HepG2 (cell line): ENCODE data around the gene SLC35B2. TPM values are rescaled to one million over a fixed set of nuclear protein-coding genes. Genes with fewer than 3 reads are reported as not detected.

ENCODE experiments used
- AKAP8 ChIP-seq: sonication (generic); formaldehyde crosslinking; IDR thresholded peaks from 2 replicates; pipeline ENCODE4 v1.5.1; 2020; ENCODE audit warnings: mild to moderate bottlenecking, missing genetic modification reagents
- DPF2 ChIP-seq: sonication (generic); formaldehyde crosslinking; IDR thresholded peaks from 2 replicates; pipeline ENCODE4 v1.4.0; 2020; ENCODE audit warnings: mild to moderate bottlenecking, low read depth, missing genetic modification reagents, borderline replicate concordance
- DR1 ChIP-seq: sonication (generic); formaldehyde crosslinking; IDR thresholded peaks from 2 replicates; pipeline ENCODE4 v1.8.0; 2021; ENCODE audit warnings: mild to moderate bottlenecking, missing genetic modification reagents, inconsistent platforms
- MYNN ChIP-seq: sonication (generic); formaldehyde crosslinking; IDR thresholded peaks from 2 replicates; pipeline ENCODE4 v1.4.0; 2020; ENCODE audit warnings: mild to moderate bottlenecking, low read depth, missing genetic modification reagents
- MZF1 ChIP-seq: sonication (generic); formaldehyde crosslinking; IDR thresholded peaks from 2 replicates; pipeline ENCODE4 v1.8.1; 2023; ENCODE audit warnings: mild to moderate bottlenecking, missing genetic modification reagents, borderline replicate concordance
- RNF2 ChIP-seq: fragments of 450-650 bp; conservative IDR thresholded peaks from 2 replicates; pipeline ENCODE4 v1.6.1; 2016; ENCODE audit warnings: low read depth
- SP1 ChIP-seq, 2 experiments: fragments of 450-650 bp in 1 of 2; sonication (generic) in 1 of 2; formaldehyde crosslinking in 1 of 2; IDR thresholded peaks; 2 replicates each; pipeline versions ENCODE4 v1.4.0 to v1.6.1; 2016 to 2020; ENCODE audit warnings: missing genetic modification reagents in 1 of 2
- SYNCRIP ChIP-seq: fragments of 200-400 bp; formaldehyde crosslinking; IDR thresholded peaks from 2 replicates; pipeline ENCODE4 v1.6.1; 2018; ENCODE audit warnings: mild to moderate bottlenecking, low read depth, low read length; ENCODE audit not compliant: insufficient read depth
- ZNF878 ChIP-seq: sonication (generic); formaldehyde crosslinking; IDR thresholded peaks from 2 replicates; pipeline ENCODE4 v1.8.1; 2023; ENCODE audit warnings: mild to moderate bottlenecking, missing genetic modification reagents, moderate library complexity
- polyA plus RNA-seq, 8 experiments: library from polyadenylated mRNA; depleted of rRNA in 3 of 8; stranded (reverse) in 7 of 8; unstranded in 1 of 8; fragments of >200 nt; fragmentation: Illumina TruSeq in 4 of 8; extraction: Trizol in 4 of 8; gene quantifications; 2 replicates each; pipeline versions ENCODE4 v1.2.1 to v1.2.3, GENCODE V29; 2011 to 2016; ENCODE audit warnings: low read depth in 4 of 8, missing spikeins in 1 of 8, mixed read lengths in 1 of 8; ENCODE audit not compliant: insufficient read depth in 1 of 8
- total RNA-seq, 5 experiments: library from RNA; depleted of rRNA; stranded (reverse); fragments of >200 nt; fragmentation: Illumina TruSeq; extraction: Trizol; gene quantifications; 2 replicates each; pipeline ENCODE4 v1.2.3, GENCODE V29; 2016; ENCODE audit warnings: low read depth in 1 of 5
- TF ChIP-seq, protein P1 (sequence below): sonication (generic); formaldehyde crosslinking; IDR thresholded peaks from 2 replicates; pipeline ENCODE4 v1.5.1; 2020; ENCODE audit warnings: mild to moderate bottlenecking, missing genetic modification reagents, borderline replicate concordance
- TF ChIP-seq, protein P2 (sequence below): sonication (generic); formaldehyde crosslinking; IDR thresholded peaks from 2 replicates; pipeline ENCODE4 v1.5.1; 2020; ENCODE audit warnings: mild to moderate bottlenecking, missing genetic modification reagents
- TF ChIP-seq, protein P3 (sequence below), 2 experiments: fragments of 450-650 bp in 1 of 2; sonication (generic) in 1 of 2; formaldehyde crosslinking; IDR thresholded peaks; 2 replicates each; pipeline versions ENCODE4 v1.5.0 to v1.8.0; 2020 to 2022; ENCODE audit warnings: mild to moderate bottlenecking in 1 of 2, missing genetic modification reagents in 1 of 2
- TF ChIP-seq, protein P4 (sequence below): sonication (generic); formaldehyde crosslinking; conservative IDR thresholded peaks from 2 replicates; pipeline ENCODE4 v1.4.0; 2020; ENCODE audit warnings: missing genetic modification reagents
- TF ChIP-seq, protein P5 (sequence below): sonication (generic); formaldehyde crosslinking; IDR thresholded peaks from 2 replicates; pipeline ENCODE4 v1.5.0; 2020; ENCODE audit warnings: missing genetic modification reagents

The SLC35B2 gene
- total and polyA plus RNA-seq, 2 of the 13 experiments (the other 11 are each of a cell fraction or from before 2014, with no cell fraction given): 61.1 to 148 TPM

DNA sequence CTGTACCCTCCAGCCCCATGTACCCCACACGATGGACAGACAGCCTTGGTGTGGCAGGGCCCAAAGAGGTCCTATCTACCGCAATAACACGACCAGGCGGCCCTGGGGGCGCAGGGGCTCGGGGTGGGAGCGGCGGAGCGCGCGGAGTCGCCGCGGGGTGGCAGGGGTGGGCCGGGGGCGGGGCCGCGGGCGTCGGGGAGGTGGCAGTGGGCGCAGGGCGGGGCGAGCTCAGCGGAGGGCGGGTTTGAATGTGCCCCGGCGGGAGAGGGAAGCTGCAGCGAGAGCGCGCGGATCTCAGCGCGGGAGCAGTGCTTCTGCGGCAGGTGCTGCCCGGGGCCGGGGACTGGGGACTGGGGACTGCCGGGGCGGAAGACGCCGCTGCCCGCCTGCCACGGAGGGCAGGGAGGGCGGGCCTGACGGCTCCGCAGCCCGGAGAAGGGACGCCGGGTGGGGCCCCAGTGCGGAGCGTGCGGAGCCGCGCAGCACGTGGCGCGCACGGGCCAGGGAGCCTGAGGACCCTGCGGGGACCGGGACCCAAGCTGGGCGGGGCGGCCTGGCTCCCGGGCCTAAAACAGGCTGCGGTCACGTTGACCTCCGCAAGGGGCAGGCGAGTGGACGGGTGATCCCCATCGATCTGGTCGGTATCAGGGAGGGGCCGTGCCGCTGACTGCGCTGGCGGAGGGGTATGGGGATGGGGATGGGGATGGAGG, 33.9 kb downstream of the SLC35B2 start, which contains the start of gene SLC29A1 (continued):
- TF ChIP-seq, protein P1, sequence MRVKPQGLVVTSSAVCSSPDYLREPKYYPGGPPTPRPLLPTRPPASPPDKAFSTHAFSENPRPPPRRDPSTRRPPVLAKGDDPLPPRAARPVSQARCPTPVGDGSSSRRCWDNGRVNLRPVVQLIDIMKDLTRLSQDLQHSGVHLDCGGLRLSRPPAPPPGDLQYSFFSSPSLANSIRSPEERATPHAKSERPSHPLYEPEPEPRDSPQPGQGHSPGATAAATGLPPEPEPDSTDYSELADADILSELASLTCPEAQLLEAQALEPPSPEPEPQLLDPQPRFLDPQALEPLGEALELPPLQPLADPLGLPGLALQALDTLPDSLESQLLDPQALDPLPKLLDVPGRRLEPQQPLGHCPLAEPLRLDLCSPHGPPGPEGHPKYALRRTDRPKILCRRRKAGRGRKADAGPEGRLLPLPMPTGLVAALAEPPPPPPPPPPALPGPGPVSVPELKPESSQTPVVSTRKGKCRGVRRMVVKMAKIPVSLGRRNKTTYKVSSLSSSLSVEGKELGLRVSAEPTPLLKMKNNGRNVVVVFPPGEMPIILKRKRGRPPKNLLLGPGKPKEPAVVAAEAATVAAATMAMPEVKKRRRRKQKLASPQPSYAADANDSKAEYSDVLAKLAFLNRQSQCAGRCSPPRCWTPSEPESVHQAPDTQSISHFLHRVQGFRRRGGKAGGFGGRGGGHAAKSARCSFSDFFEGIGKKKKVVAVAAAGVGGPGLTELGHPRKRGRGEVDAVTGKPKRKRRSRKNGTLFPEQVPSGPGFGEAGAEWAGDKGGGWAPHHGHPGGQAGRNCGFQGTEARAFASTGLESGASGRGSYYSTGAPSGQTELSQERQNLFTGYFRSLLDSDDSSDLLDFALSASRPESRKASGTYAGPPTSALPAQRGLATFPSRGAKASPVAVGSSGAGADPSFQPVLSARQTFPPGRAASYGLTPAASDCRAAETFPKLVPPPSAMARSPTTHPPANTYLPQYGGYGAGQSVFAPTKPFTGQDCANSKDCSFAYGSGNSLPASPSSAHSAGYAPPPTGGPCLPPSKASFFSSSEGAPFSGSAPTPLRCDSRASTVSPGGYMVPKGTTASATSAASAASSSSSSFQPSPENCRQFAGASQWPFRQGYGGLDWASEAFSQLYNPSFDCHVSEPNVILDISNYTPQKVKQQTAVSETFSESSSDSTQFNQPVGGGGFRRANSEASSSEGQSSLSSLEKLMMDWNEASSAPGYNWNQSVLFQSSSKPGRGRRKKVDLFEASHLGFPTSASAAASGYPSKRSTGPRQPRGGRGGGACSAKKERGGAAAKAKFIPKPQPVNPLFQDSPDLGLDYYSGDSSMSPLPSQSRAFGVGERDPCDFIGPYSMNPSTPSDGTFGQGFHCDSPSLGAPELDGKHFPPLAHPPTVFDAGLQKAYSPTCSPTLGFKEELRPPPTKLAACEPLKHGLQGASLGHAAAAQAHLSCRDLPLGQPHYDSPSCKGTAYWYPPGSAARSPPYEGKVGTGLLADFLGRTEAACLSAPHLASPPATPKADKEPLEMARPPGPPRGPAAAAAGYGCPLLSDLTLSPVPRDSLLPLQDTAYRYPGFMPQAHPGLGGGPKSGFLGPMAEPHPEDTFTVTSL (CRISPR knock-in tag): no peak
- TF ChIP-seq, protein P2, sequence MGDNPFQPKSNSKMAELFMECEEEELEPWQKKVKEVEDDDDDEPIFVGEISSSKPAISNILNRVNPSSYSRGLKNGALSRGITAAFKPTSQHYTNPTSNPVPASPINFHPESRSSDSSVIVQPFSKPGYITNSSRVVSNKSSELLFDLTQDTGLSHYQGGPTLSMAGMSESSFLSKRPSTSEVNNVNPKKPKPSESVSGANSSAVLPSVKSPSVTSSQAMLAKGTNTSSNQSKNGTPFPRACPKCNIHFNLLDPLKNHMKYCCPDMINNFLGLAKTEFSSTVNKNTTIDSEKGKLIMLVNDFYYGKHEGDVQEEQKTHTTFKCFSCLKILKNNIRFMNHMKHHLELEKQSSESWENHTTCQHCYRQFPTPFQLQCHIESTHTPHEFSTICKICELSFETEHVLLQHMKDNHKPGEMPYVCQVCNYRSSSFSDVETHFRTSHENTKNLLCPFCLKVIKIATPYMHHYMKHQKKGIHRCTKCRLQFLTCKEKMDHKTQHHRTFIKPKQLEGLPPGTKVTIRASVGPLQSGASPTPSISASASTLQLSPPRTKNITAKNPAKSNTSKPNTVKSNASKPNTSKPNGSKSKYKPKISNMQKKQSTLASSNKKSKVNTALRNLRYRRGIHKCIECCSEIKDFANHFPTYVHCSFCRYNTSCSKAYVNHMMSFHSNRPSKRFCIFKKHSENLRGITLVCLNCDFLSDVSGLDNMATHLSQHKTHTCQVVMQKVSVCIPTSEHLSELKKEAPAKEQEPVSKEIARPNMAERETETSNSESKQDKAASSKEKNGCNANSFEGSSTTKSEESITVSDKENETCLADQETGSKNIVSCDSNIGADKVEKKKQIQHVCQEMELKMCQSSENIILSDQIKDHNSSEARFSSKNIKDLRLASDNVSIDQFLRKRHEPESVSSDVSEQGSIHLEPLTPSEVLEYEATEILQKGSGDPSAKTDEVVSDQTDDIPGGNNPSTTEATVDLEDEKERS (CRISPR knock-in tag): no peak
- no peak for TF ChIP-seq ZNF878 (CRISPR knock-in tag)
- TF ChIP-seq MYNN (CRISPR knock-in tag): no peak
- TF ChIP-seq, protein P3, sequence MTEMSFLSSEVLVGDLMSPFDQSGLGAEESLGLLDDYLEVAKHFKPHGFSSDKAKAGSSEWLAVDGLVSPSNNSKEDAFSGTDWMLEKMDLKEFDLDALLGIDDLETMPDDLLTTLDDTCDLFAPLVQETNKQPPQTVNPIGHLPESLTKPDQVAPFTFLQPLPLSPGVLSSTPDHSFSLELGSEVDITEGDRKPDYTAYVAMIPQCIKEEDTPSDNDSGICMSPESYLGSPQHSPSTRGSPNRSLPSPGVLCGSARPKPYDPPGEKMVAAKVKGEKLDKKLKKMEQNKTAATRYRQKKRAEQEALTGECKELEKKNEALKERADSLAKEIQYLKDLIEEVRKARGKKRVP (CRISPR knock-in tag; IDR thresholded peaks at IDR 0.05): peak in 1 of 2 experiments; percentile 43; a peak in 2 of 4 replicates
- TF ChIP-seq DR1 (CRISPR knock-in tag): 0 out of 2 replicates have a peak, but pooled peaks have one; percentile 36
- TF ChIP-seq AKAP8 (CRISPR knock-in tag): peak; percentile 90
- TF ChIP-seq, protein P4, sequence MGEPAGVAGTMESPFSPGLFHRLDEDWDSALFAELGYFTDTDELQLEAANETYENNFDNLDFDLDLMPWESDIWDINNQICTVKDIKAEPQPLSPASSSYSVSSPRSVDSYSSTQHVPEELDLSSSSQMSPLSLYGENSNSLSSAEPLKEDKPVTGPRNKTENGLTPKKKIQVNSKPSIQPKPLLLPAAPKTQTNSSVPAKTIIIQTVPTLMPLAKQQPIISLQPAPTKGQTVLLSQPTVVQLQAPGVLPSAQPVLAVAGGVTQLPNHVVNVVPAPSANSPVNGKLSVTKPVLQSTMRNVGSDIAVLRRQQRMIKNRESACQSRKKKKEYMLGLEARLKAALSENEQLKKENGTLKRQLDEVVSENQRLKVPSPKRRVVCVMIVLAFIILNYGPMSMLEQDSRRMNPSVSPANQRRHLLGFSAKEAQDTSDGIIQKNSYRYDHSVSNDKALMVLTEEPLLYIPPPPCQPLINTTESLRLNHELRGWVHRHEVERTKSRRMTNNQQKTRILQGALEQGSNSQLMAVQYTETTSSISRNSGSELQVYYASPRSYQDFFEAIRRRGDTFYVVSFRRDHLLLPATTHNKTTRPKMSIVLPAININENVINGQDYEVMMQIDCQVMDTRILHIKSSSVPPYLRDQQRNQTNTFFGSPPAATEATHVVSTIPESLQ: no peak
- TF ChIP-seq SP1 (IDR thresholded peaks at IDR 0.05): no peak
- peak; percentile 11; the same call in 1 of the 2 replicates for TF ChIP-seq SP1 (CRISPR knock-in tag; IDR thresholded peaks at IDR 0.05)
- no peak for TF ChIP-seq MZF1
- TF ChIP-seq, protein P5, sequence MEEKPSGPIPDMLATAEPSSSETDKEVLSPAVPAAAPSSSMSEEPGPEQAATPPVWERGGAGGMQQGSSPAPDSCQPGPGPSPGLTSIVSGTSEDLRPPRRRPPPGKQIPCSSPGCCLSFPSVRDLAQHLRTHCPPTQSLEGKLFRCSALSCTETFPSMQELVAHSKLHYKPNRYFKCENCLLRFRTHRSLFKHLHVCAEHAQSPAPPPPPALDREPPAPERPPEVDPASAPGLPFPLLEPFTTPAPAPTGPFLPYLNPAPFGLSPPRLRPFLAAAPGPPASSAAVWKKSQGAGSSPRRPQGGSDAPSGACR (CRISPR knock-in tag): no peak
- 0 out of 2 replicates have a peak, but pooled peaks have one; percentile 33 for TF ChIP-seq DPF2 (CRISPR knock-in tag)
- TF ChIP-seq SYNCRIP: no peak
- TF ChIP-seq RNF2: 0 out of 2 replicates have a peak, but pooled peaks have one; percentile 55
